Activated CD4-positive, alpha-beta memory T cell treated with anti-CD3 and anti-CD28 coated beads, Interleukin-2, amount 10 ng/mL, durations not matched to agents 7 days and 5 days (primary cell): Measurements from ENCODE around the gene HEPH. TPM values are rescaled to one million over a fixed set of nuclear protein-coding genes. Genes with fewer than 3 reads are reported as not detected.
"Not testable (repeated sequence)": the region's sequence is repeated elsewhere in the genome, so short reads cannot be mapped to it uniquely, and the experiment has no call there.

ENCODE experiments used
- CTCF ChIA-PET: fragments of 350-600 bp; sonication (Branson Sonifier 250); formaldehyde crosslinking; loops from one replicate; lab custom pipeline; 2021; ENCODE audit warnings: antibody characterized with exemption, inconsistent platforms; lab: Charles Lee
- POLR2A ChIA-PET: fragments of 350-600 bp; sonication (Branson Sonifier 250); formaldehyde crosslinking; loops from one replicate; lab custom pipeline; 2021; ENCODE audit warnings: antibody characterized with exemption; lab: Charles Lee
- DNase-seq: peaks from one replicate; pipeline ENCODE4 v3.0.0-alpha.2; 2020
- H3K27ac Mint-ChIP-seq: one replicate; pipeline ENCODE4 v1.8.0; 2021; ENCODE audit warnings: mild to moderate bottlenecking, mixed read lengths
- H3K27me3 Mint-ChIP-seq: one replicate; pipeline ENCODE4 v1.8.0; 2021; ENCODE audit warnings: mixed read lengths
- H3K36me3 Mint-ChIP-seq: one replicate; pipeline ENCODE4 v1.8.0; 2021; ENCODE audit warnings: low read depth, mixed read lengths
- H3K4me1 Mint-ChIP-seq: one replicate; pipeline ENCODE4 v1.8.0; 2021; ENCODE audit warnings: mixed read lengths
- H3K4me3 Mint-ChIP-seq: one replicate; pipeline ENCODE4 v1.8.0; 2021; ENCODE audit warnings: mild to moderate bottlenecking, mixed read lengths
- H3K9me3 Mint-ChIP-seq: one replicate; pipeline ENCODE4 v1.8.0; 2021; ENCODE audit warnings: mixed read lengths
- total RNA-seq, 2 experiments: library from RNA; stranded (reverse); gene quantifications; one replicate each; pipeline ENCODE4 v1.2.3, GENCODE V29; 2021

HEPH gene
- total RNA-seq = not detected

- Mint-ChIP-seq H3K27me3 (no peaks in the 10 kb centered on the region), H3K36me3 (no peaks in the 10 kb centered on the region), H3K4me1 (no peaks in the 10 kb centered on the region), H3K4me3 (no peak within 1 kb of the TSS), H3K27ac (no peak within 1 kb of the TSS), H3K9me3 (no peaks in the 10 kb centered on the region)
- ChIA-PET POLR2A (no interaction called here), CTCF (no interaction called here)
- DNase-seq = no peak
Observed at GRCh38 chrX:66163849-66164411, at the start of gene HEPH. Gene HEPH, plus strand, starts transcription at chrX:66164247. Its CDS starts 6,324 bp downstream, at chrX:66170571.

- CTCF ChIA-PET, H3K9me3 Mint-ChIP-seq, DNase-seq, H3K27me3 Mint-ChIP-seq, H3K4me1 Mint-ChIP-seq, H3K27ac Mint-ChIP-seq, H3K4me3 Mint-ChIP-seq, H3K36me3 Mint-ChIP-seq, POLR2A ChIA-PET: not testable (repeated sequence)
Observed at GRCh38 chrX:66118722-66119121, 45.3 kb upstream of the HEPH start.

- H3K4me1 Mint-ChIP-seq, H3K4me3 Mint-ChIP-seq, H3K36me3 Mint-ChIP-seq, POLR2A ChIA-PET, H3K27ac Mint-ChIP-seq, H3K27me3 Mint-ChIP-seq, DNase-seq, CTCF ChIA-PET, H3K9me3 Mint-ChIP-seq: not testable (repeated sequence)
Observed at GRCh38 chrX:66121354-66121753, 42.7 kb upstream of the HEPH start.

- CTCF ChIA-PET = no interaction called here
- no peaks in the 10 kb centered on the region for H3K4me1 Mint-ChIP-seq
- no peak overlapping the region for H3K27ac Mint-ChIP-seq
- no peaks in the 10 kb centered on the region for H3K36me3 Mint-ChIP-seq
- POLR2A ChIA-PET = no interaction called here
- H3K27me3 Mint-ChIP-seq = peaks cover 1% of the 10 kb centered on the region
- no peak for DNase-seq
- peaks cover 9% of the 10 kb centered on the region for H3K9me3 Mint-ChIP-seq
- H3K4me3 Mint-ChIP-seq = no peak overlapping the region
Observed at GRCh38 chrX:66126662-66127061, 37.4 kb upstream of the HEPH start.

- CTCF ChIA-PET = no interaction called here
- H3K27ac Mint-ChIP-seq = no peak overlapping the region
- H3K27me3 Mint-ChIP-seq = peaks cover 1% of the 10 kb centered on the region
- no peaks in the 10 kb centered on the region for H3K36me3 Mint-ChIP-seq
- no peak overlapping the region for H3K4me3 Mint-ChIP-seq
- H3K9me3 Mint-ChIP-seq = no peaks in the 10 kb centered on the region
- no peaks in the 10 kb centered on the region for H3K4me1 Mint-ChIP-seq
- POLR2A ChIA-PET = no interaction called here
- no peak for DNase-seq
Observed at GRCh38 chrX:66130469-66130868, 33.6 kb upstream of the HEPH start.

- H3K4me3 Mint-ChIP-seq, H3K27ac Mint-ChIP-seq, H3K9me3 Mint-ChIP-seq, H3K4me1 Mint-ChIP-seq, DNase-seq, H3K27me3 Mint-ChIP-seq, CTCF ChIA-PET, POLR2A ChIA-PET, H3K36me3 Mint-ChIP-seq: not testable (repeated sequence)
Observed at GRCh38 chrX:66135284-66135683, 28.8 kb upstream of the HEPH start.

GRCh38 chrX:66142351-66142750, 21.7 kb upstream of the HEPH start:
- CTCF ChIA-PET = no interaction called here
- Mint-ChIP-seq H3K27ac (no peak overlapping the region), H3K9me3 (no peaks in the 10 kb centered on the region), H3K27me3 (peaks cover 1% of the 10 kb centered on the region), H3K36me3 (no peaks in the 10 kb centered on the region), H3K4me3 (no peak overlapping the region), H3K4me1 (no peaks in the 10 kb centered on the region)
- DNase-seq = no peak
- POLR2A ChIA-PET = no interaction called here

- H3K4me1 Mint-ChIP-seq = no peaks in the 10 kb centered on the region
- H3K27me3 Mint-ChIP-seq = peaks cover 1% of the 10 kb centered on the region
- H3K36me3 Mint-ChIP-seq = no peaks in the 10 kb centered on the region
- H3K9me3 Mint-ChIP-seq = no peaks in the 10 kb centered on the region
- ChIA-PET POLR2A (no interaction called here), CTCF (no interaction called here)
- no peak overlapping the region for H3K27ac Mint-ChIP-seq
- no peak for DNase-seq
- H3K4me3 Mint-ChIP-seq = no peak overlapping the region
Observed at GRCh38 chrX:66144258-66144657, 19.8 kb upstream of the HEPH start.

- Mint-ChIP-seq H3K9me3 (no peaks in the 10 kb centered on the region), H3K27me3 (no peaks in the 10 kb centered on the region), H3K36me3 (no peaks in the 10 kb centered on the region), H3K4me3 (no peak overlapping the region), H3K4me1 (no peaks in the 10 kb centered on the region), H3K27ac (no peak overlapping the region)
- ChIA-PET CTCF (no interaction called here), POLR2A (no interaction called here)
- DNase-seq = no peak
Observed at GRCh38 chrX:66149519-66149918, 14.5 kb upstream of the HEPH start.

GRCh38 chrX:66150163-66150562, 13.9 kb upstream of the HEPH start:
- no peaks in the 10 kb centered on the region for H3K27me3 Mint-ChIP-seq
- CTCF ChIA-PET = no interaction called here
- POLR2A ChIA-PET = no interaction called here
- H3K36me3 Mint-ChIP-seq = no peaks in the 10 kb centered on the region
- H3K27ac Mint-ChIP-seq = no peak overlapping the region
- H3K4me3 Mint-ChIP-seq = no peak overlapping the region
- DNase-seq = no peak
- H3K9me3 Mint-ChIP-seq = no peaks in the 10 kb centered on the region
- no peaks in the 10 kb centered on the region for H3K4me1 Mint-ChIP-seq

GRCh38 chrX:66162331-66162822, 1.7 kb upstream of the HEPH start:
- H3K4me3 Mint-ChIP-seq = no peak overlapping the region
- DNase-seq = no peak
- ChIA-PET CTCF (no interaction called here), POLR2A (interaction anchor here (1.1 kb wide), 1 partner anchor 37 kb away, joined by 3 read pairs; no protein-coding TSS in a partner anchor)
- H3K4me1 Mint-ChIP-seq = no peaks in the 10 kb centered on the region
- H3K36me3 Mint-ChIP-seq = no peaks in the 10 kb centered on the region
- H3K27ac Mint-ChIP-seq = no peak overlapping the region
- H3K27me3 Mint-ChIP-seq = no peaks in the 10 kb centered on the region
- H3K9me3 Mint-ChIP-seq = no peaks in the 10 kb centered on the region

GRCh38 chrX:66163447-66163846, 600 bp upstream of the HEPH start:
- no peak overlapping the region for H3K27ac Mint-ChIP-seq
- ChIA-PET POLR2A (no interaction called here), CTCF (no interaction called here)
- H3K27me3 Mint-ChIP-seq = no peaks in the 10 kb centered on the region
- no peaks in the 10 kb centered on the region for H3K36me3 Mint-ChIP-seq
- H3K9me3 Mint-ChIP-seq = no peaks in the 10 kb centered on the region
- DNase-seq = no peak
- H3K4me1 Mint-ChIP-seq = no peaks in the 10 kb centered on the region
- H3K4me3 Mint-ChIP-seq = no peak overlapping the region

GRCh38 chrX:66164470-66164869, 423 bp downstream of the HEPH start:
- no peaks in the 10 kb centered on the region for H3K27me3 Mint-ChIP-seq
- no peaks in the 10 kb centered on the region for H3K9me3 Mint-ChIP-seq
- ChIA-PET CTCF (no interaction called here), POLR2A (no interaction called here)
- no peak for DNase-seq
- no peak overlapping the region for H3K27ac Mint-ChIP-seq
- no peaks in the 10 kb centered on the region for H3K36me3 Mint-ChIP-seq
- no peaks in the 10 kb centered on the region for H3K4me1 Mint-ChIP-seq
- no peak overlapping the region for H3K4me3 Mint-ChIP-seq

GRCh38 chrX:66164931-66165330, 884 bp downstream of the HEPH start:
- CTCF ChIA-PET = no interaction called here
- DNase-seq = no peak
- no peak overlapping the region for H3K4me3 Mint-ChIP-seq
- H3K36me3 Mint-ChIP-seq = no peaks in the 10 kb centered on the region
- POLR2A ChIA-PET = no interaction called here
- H3K27me3 Mint-ChIP-seq = no peaks in the 10 kb centered on the region
- H3K27ac Mint-ChIP-seq = no peak overlapping the region
- H3K4me1 Mint-ChIP-seq = no peaks in the 10 kb centered on the region
- no peaks in the 10 kb centered on the region for H3K9me3 Mint-ChIP-seq
